Measurements from ENCODE around the gene JPH2.

Gene JPH2

DNA sequence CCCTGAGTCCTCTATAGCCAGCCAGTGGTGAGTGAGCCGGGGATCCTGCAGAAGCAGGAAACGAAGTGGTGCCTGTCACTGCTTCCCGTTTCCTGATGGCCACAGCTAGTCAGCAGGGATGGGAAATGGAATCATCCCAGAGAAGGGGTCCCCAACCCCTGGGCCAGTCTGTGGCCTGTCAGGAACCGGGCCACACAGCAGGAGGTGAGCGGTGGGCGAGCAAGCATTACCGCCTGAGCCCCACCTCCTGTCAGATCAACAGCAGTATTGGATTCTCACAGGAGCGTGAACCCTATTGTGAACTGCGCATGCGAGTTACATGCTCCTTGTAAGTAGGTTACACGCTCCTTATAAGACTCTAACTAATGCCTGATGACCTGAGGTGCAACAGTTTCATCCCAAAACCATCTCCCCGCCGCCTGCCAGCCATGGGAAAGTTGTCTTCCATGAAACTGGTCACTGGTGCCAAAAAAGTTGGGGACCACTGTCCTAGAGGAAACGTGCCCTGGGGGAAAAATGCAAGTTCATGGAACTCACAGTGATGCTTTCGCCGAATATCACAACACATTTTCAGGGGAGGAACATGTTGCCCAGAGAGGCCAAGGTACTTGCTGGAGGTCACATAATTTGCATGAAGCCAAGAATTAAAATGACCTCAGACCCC lies 113.8 kb downstream of the JPH2 start:
- no peak for DNase-seq

GRCh38 chr20:44072384-44072783 lies 114.6 kb downstream of the JPH2 start:
- no peak for DNase-seq

DNA sequence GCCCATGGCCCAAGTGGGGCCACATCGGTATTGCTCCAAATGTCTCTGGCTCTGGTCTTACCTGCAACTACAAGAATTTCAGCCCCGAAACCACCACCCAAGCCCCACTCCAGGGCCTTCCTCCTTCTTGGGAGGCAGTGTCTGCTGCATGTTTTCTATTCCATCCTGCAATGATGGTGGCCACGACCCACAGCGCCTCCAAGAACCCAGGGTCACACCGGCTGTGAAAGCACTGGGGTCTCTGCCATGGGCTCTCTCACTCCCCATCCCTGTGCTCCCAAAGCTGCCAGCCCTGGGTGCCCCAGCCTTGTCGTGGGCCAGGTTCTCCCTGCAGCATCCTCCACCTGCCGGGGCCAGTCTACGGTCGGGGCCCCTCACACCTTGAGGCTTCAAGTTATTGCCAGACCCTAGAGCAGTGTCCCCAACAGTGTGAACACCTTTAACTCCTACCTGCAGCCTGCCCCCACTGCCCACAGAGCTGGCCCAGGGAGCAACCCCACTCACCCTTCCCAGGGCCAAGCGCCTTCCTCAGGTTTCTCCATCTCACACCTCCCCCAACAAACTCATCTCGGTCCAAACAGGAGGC lies 115.4 kb downstream of the JPH2 start:
- no peak for DNase-seq

DNA sequence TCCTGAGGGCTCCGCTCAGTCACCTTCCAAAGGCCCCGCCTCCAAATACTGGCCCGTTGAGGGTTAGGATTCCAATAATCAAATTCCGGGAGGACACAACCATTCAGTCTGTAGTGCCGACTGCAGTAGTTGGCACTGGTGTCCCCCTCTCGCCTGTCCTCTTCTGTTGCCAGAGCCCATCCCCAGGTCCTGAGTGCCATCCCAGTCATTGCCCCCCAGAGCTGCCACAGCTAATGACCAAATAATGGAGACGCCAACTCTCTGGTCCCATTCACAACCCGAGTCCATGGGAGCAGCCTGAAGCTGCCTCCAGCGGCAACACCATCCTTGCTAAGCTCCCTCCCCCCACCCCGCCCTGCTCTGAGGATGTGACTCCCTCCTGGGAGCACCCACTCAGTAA lies 115.9 kb downstream of the JPH2 start:
- DNase-seq, result no peak

DNA sequence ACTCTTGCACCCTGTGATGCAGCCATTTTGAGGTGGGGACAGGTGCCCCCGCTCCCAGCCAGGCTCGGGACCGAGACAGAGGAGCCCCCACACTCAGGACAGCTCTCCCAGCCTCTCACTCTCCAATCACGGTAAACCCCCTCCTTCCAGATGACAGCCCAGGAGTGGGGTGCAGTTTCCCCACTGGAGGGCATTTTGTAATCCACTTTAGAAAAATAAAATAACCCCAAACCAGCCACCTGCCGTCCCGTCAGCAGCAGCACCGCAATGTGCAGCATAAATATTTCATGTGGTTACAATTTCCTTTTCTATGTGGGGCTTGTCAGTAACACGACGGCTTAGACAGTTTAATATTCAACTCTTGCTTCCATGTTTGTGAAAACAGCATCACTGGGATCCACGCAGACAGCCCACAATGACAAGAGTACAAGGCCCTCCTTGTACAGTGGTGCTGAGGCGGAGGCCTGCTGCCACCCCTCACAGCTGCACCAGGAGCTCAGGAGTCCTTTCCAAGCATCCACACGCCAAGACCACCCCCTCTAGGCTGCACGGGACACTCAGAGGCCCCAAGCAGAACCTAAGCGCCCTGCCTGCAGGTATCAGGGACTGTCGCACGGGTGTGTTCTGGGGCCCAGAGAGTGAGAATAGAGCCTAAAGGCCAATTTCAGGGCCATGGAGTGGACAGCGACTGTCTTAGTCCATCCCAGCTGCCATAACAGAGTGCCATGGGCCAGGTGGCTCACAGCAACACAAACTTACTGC lies 116.7 kb downstream of the JPH2 start:
- DNase-seq, result no peak

- no peak for DNase-seq
Observed at GRCh38 chr20:44069203-44070011, 117.6 kb downstream of the JPH2 start.

DNA sequence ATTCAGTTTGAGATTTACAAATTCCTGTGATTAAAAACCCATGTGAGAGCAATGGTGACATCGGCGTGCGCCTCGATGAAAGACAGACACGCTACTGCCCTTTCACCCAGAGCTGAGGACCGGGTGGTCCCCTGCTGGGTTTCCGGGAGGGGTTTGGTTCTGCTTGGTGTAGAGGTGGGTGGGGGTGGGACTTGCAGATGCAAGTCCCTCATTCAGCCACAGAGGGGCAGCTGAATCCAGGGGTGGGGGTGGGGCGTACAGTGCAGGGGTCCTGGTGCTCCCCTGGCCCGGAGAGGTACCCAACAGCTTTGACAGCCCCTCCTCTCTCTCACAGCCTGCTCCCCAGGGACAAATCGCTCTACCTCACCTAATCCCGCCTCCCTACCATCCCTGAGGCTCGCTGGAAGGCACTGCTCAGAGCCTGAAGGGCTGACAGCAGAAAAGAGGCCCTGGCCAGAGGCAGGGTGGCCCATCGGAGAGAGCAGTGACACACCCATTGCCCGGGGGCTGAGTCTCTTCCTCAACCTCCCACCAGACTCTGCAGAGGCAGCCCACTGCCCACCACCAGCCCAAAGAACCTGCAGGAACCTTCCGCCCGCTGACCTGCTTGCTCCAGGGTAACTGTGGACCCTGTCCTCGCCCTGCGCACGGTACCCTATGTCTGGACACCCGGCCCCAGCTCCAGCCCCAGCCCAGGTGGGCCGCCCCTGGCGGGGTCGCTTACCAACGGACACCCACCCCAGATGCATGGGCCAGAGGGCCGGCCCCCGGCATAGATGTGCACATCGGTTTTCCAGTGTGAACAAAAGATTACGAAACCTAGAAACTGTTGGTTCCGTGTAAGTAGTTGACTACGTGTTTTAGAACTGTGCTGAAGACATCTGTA lies 118.4 kb downstream of the JPH2 start:
- no peak for DNase-seq

GRCh38 chr20:44067650-44068081 lies 119.3 kb downstream of the JPH2 start:
- no peak for DNase-seq

GRCh38 chr20:44066645-44067606 lies 120.1 kb downstream of the JPH2 start:
- DNase-seq, result no peak

DNA sequence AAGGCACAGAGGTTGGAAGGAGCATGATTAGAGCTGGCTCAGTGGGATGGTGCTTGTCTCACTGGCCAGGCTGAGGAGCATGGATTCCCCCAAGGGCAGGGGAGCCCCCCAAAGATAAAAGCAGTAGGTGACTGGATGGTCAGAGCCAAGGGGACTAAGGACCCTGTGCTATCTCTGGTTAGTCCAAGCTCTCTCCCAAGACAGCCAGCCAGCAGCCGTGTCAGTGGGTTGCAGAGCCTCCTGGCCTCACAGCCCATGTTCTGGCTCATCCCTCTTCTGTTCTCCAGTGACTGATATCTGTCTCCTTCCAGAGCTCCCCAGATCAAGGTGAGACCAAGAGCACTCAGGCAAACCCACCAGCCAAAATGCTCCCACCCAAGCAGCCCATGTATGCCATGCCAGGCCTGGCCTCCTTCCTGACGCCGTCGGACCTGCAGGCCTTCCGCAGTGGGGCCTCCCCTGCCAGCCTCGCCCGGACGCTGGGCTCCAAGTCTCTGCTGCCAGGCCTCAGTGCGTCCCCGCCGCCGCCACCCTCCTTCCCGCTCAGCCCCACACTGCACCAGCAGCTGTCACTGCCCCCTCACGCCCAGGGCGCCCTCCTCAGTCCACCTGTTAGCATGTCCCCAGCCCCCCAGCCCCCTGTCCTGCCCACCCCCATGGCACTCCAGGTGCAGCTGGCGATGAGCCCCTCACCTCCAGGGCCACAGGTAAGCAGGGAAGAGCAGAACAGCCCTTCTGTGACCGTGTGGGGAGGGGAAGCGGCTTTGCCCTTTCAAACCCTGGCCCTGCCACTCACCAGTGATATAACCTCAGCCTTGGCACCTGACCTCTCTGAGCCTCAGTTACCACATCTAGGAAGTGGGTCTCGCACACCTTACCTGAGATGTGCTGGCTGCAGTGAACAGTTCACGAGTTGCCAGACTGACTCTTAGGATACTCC lies 121.3 kb downstream of the JPH2 start:
- no peak for DNase-seq

DNA sequence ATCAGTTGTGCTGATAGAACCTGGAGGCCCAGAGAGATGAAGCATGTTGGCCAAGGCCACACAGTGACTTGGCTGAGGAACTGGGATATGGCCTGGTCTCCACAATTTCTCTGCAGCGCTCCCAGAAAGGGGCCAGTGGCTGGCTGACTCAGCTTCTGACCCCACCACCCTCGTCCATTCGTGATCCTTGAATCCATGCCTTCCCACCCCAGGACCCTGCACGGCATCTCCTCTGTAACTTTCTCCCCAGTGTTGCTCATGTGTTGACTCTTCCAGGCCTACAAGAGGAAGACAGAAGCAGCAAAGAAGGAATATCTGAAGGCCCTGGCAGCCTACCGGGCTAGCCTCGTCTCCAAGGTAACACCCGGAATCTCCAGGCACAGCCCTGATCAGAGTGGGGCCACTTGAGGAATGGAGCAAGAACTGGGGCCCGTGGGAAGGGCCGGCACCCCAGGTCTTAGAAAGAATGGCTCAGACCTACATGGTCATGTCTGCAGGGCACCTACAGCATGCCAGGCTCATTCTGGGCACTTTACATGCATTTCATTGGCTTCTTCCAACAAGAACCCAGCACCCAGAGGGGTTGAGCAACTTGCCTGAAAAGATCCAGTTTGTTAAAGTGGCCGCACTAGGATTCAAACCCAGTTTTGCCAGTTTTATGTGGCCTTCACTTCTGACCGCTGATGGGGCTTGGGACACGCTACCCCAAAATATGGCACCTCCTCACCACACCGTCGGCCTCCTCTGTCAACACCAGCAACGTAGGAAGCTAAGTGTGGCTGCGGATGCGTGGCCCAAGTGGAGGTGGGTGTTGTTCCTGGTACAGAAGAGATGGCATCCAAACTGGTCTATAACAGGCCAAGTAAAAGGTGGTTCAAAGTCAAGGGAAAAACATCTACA lies 122.2 kb downstream of the JPH2 start:
- DNase-seq, result no peak

Data from GOT3 (cell line).